Activated T-helper 17 cell treated with anti-CD3 and anti-CD28 coated beads, Interleukin-2, amount 50 U/mL, for 72 hours (primary cell): ENCODE measurements around the gene DLG2. TPM values are rescaled to one million over a fixed set of nuclear protein-coding genes. Genes with fewer than 3 reads are reported as not detected.
"Not testable (repeated sequence)": the region's sequence is repeated elsewhere in the genome, so short reads cannot be mapped to it uniquely, and the experiment has no call there.

ENCODE experiments used
- ATAC-seq: fragments of 150-1000 bp; cut with Tn5 transposase; replicated peaks from 2 replicates; pipeline ENCODE4 v1.10.0; 2021; ENCODE audit warnings: mild to moderate bottlenecking, moderate library complexity
- H3K27ac Mint-ChIP-seq: one replicate; pipeline ENCODE4 v1.8.0; 2022; ENCODE audit warnings: mixed read lengths
- H3K27me3 Mint-ChIP-seq: one replicate; pipeline ENCODE4 v1.8.0; 2022; ENCODE audit warnings: mixed read lengths
- H3K36me3 Mint-ChIP-seq: one replicate; pipeline ENCODE4 v1.8.0; 2022; ENCODE audit warnings: low read depth, mild to moderate bottlenecking, mixed read lengths
- H3K4me1 Mint-ChIP-seq: one replicate; pipeline ENCODE4 v1.8.0; 2022; ENCODE audit warnings: mixed read lengths
- H3K4me3 Mint-ChIP-seq: one replicate; pipeline ENCODE4 v1.8.0; 2022; ENCODE audit warnings: mild to moderate bottlenecking, mixed read lengths
- H3K9me3 Mint-ChIP-seq: one replicate; pipeline ENCODE4 v1.8.0; 2022; ENCODE audit warnings: mixed read lengths
- total RNA-seq, 2 donors: library from RNA; stranded (reverse); gene quantifications; one replicate each; pipeline ENCODE4 v1.2.3, GENCODE V29; 2022

The DLG2 gene
- total RNA-seq, 2 donors from 2014 or later: 1.5 to 1.9 TPM

DNA sequence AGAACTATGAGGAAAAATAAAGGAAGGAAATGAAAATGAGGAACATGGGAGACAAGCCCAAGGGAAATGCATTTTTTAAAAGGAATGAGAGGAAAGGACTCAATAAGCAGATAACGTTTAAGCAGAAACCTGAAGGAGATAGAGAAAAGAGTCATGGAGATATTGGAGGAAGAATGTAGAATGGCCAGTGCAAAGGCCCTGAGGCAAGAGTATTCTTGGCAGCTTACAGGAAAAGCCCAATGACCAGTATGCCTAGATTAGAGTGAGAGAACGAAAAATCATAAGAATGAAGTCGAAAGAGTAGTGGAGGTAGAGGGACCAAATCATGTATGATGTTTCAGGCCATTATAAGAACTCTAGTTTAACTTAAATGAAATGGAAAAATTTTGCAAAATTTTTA is 220.3 kb downstream of the DLG2 start:
- no peak for ATAC-seq
- Mint-ChIP-seq H3K36me3 (no peaks in the 10 kb centered on the region), H3K4me3 (no peak overlapping the region), H3K27me3 (no peaks in the 10 kb centered on the region), H3K27ac (no peak overlapping the region), H3K9me3 (peaks cover 31% of the 10 kb centered on the region), H3K4me1 (no peaks in the 10 kb centered on the region)

DNA sequence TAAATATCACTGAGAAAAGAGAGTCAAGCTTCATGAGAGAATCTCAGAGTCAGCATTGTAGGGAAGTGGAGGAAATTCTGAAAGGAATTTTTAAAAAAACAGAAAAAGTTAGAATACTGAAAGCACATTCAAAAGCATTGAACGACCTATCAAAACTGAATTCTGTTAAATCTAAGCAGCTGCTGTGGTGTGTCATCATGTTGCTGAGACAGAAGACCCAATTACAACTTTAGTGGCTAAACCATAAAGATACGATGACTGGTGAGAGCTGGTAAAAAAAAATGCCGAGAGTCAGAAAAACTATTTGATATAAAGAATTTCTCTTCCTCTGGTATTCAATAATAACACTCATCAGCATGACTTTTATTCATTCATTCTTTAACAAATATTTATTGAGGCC is 220.8 kb downstream of the DLG2 start:
- no peak for ATAC-seq
- no peak overlapping the region for H3K4me3 Mint-ChIP-seq
- peaks cover 27% of the 10 kb centered on the region for H3K9me3 Mint-ChIP-seq
- no peaks in the 10 kb centered on the region for H3K4me1 Mint-ChIP-seq
- H3K27ac Mint-ChIP-seq: no peak overlapping the region
- H3K36me3 Mint-ChIP-seq: no peaks in the 10 kb centered on the region
- H3K27me3 Mint-ChIP-seq: no peaks in the 10 kb centered on the region

DNA sequence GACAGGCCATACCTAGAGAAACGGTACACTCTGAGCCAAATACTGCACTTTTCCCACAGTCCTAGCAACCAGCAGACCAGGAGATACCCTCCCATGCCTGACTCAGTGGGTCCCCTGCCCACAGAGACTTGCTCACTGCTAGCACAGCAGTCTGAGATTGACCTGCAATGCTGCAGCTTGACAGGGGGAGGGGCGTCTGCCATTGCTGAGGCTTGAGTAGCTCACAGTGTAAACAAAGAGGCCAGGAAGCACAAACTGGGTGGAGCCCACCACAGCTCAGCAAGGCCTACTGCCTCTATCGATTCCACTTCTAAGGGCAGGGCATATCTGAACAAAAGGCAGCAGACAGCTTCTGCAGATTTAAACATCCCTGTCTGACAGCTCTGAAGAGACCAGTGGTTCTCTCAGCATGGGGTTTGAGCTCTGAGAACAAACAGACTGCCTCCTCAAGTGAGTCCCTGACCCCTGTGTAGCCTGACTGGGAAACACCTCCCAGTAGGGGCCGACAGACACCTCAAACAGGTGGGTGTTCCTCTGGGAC is 231.6 kb downstream of the DLG2 start:
- H3K36me3 Mint-ChIP-seq, H3K4me1 Mint-ChIP-seq, H3K4me3 Mint-ChIP-seq, H3K27ac Mint-ChIP-seq, ATAC-seq, H3K27me3 Mint-ChIP-seq: not testable (repeated sequence)
- H3K9me3 Mint-ChIP-seq: peaks cover 40% of the 10 kb centered on the region

DNA sequence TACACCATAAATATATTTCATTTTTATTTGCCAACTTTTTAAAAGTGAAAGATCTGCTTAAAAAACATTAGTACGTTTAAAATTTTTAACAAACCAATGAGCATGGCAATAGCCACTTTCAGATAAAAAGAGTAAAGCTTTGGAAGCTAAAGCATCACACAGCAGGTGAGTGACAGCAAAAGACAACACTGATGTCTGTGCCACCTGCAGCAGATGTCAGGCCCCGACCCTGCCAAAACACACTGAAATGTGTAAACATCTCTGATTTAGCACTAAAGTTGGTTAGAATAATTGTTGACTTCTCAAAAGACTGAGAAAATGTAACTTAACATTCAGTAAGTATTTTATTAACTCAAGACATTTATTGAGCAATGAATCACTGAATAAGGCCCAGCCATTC is 232.9 kb downstream of the DLG2 start:
- Mint-ChIP-seq H3K27ac (no peak overlapping the region), H3K27me3 (no peaks in the 10 kb centered on the region), H3K9me3 (peaks cover 42% of the 10 kb centered on the region), H3K4me3 (no peak overlapping the region), H3K4me1 (no peaks in the 10 kb centered on the region), H3K36me3 (no peaks in the 10 kb centered on the region)
- ATAC-seq: no peak

DNA sequence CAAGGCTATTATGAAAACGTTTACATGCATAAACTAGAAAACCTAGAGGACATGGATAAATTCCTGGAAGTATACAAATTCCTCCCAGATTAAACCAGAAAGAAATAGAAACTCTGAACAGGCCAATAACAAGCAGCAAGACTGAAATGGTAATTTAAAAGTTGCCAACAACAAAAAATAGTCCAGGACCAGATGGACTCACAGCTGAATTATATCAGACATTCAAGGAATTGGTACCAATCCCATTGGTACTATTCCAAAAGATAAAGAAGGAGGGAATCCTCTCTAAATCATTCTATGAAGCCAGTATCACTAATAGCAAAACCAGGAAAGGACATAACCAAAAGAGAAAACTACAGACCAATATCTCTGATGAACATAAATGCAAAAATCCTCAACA is 236.0 kb downstream of the DLG2 start:
- Mint-ChIP-seq H3K36me3 (no peaks in the 10 kb centered on the region), H3K4me1 (no peaks in the 10 kb centered on the region), H3K27me3 (no peaks in the 10 kb centered on the region), H3K27ac (no peak overlapping the region), H3K4me3 (no peak overlapping the region), H3K9me3 (peaks cover 24% of the 10 kb centered on the region)
- no peak for ATAC-seq

DNA sequence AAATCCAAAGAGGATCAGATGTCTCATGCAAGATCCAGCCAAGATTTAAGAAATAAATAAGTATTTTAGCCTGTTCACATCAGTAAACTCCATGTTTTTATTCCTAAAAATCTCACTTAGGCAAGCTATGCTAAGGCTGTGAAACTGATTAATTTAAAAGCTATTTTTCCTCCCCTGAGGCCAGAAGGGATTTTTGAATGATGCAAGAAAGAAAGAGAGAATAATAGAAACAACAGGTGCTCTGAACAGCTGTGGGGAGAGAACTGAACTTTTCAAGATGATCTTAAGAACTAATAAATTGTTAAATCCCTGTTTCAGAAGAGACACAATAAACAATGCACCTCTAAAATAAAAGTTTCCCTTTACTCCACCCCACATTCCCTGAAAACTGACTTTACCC is 241.6 kb downstream of the DLG2 start:
- H3K27ac Mint-ChIP-seq: no peak overlapping the region
- no peaks in the 10 kb centered on the region for H3K36me3 Mint-ChIP-seq
- H3K4me3 Mint-ChIP-seq: no peak overlapping the region
- peaks cover 18% of the 10 kb centered on the region for H3K9me3 Mint-ChIP-seq
- H3K4me1 Mint-ChIP-seq: no peaks in the 10 kb centered on the region
- H3K27me3 Mint-ChIP-seq: no peaks in the 10 kb centered on the region
- ATAC-seq: no peak

DNA sequence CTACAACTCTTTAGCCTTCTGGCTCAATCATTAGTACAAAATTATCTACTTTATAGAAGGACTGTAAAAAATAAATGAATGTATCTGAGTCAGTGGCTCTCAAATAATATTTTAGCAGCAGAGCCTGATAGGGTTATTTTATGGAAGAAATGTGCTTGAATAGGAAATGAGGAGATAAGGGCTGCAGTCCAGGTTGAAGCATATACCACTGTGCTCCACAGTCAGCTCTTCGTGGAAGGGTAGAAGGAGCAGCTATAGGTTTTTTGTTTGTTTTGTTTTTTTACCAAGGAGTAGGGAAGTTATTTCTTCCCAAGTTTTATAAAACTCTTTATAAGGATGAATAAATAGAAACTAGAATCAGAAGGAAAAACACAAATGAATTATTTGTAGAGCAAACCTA is 242.0 kb downstream of the DLG2 start:
- H3K27ac Mint-ChIP-seq: no peak overlapping the region
- H3K4me3 Mint-ChIP-seq: no peak overlapping the region
- ATAC-seq: no peak
- no peaks in the 10 kb centered on the region for H3K36me3 Mint-ChIP-seq
- H3K27me3 Mint-ChIP-seq: no peaks in the 10 kb centered on the region
- peaks cover 19% of the 10 kb centered on the region for H3K9me3 Mint-ChIP-seq
- H3K4me1 Mint-ChIP-seq: no peaks in the 10 kb centered on the region

DNA sequence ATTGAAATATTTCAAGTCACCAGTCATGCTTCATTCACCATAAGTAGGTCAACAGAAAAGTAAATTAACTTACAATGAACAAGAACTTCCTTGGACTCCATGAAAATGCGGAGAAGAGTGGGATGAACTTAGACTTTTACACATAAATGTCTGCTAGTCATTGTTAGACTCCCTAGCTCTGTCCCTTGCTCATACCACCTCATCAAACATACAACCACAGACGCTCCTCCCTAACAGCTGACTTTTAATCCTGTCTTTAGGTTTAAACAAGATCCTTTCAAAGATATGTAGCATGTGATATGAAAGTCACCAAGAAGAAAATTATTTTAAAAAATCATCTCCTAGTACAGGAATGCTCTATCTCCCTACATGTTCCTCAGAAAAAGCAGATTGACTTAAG is 248.1 kb downstream of the DLG2 start:
- no peak overlapping the region for H3K27ac Mint-ChIP-seq
- peaks cover 15% of the 10 kb centered on the region for H3K9me3 Mint-ChIP-seq
- no peak for ATAC-seq
- H3K36me3 Mint-ChIP-seq: no peaks in the 10 kb centered on the region
- H3K27me3 Mint-ChIP-seq: no peaks in the 10 kb centered on the region
- H3K4me3 Mint-ChIP-seq: no peak overlapping the region
- no peaks in the 10 kb centered on the region for H3K4me1 Mint-ChIP-seq

DNA sequence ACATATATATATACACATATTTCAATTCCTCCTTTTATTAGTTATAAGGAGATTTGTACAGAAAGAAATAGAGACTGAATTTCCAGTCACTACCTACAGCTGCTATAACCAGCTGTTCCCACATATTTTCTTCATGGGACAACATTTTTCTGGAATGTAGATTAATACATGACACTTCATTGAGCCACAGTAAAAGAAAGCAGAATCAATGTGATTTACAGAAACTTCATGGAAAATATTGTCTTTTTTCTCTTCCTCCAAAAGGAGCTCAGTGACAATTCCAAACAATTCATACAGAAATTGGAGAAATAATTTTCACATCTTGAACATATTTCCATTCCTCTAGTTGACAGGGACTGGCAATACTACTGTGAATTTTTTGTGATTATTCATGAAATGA is 249.2 kb downstream of the DLG2 start:
- Mint-ChIP-seq H3K27me3 (no peaks in the 10 kb centered on the region), H3K36me3 (no peaks in the 10 kb centered on the region), H3K9me3 (peaks cover 16% of the 10 kb centered on the region), H3K27ac (no peak overlapping the region), H3K4me3 (no peak overlapping the region), H3K4me1 (no peaks in the 10 kb centered on the region)
- ATAC-seq: no peak

DNA sequence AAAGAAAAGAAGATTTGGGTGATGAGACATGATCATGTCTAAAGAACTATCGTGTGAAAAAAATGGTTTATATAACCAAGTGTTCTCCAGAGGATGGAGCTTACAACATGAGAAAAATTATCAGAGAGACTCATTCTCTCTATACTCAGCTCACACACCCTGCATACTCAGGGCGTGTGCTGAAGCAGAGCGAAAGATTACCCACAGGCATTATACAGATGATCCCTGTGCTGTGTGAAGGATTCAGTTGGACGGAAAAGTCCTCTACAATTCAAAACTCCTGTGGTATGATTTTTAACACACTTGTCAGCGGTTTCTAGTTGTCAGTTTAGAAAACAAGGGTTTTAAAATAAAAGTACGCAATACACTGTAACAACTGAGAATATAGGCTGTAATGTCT is 267.3 kb downstream of the DLG2 start:
- Mint-ChIP-seq H3K4me1 (no peaks in the 10 kb centered on the region), H3K27me3 (no peaks in the 10 kb centered on the region), H3K36me3 (no peaks in the 10 kb centered on the region), H3K27ac (no peak overlapping the region), H3K4me3 (no peak overlapping the region), H3K9me3 (peaks cover 27% of the 10 kb centered on the region)
- ATAC-seq: no peak

DNA sequence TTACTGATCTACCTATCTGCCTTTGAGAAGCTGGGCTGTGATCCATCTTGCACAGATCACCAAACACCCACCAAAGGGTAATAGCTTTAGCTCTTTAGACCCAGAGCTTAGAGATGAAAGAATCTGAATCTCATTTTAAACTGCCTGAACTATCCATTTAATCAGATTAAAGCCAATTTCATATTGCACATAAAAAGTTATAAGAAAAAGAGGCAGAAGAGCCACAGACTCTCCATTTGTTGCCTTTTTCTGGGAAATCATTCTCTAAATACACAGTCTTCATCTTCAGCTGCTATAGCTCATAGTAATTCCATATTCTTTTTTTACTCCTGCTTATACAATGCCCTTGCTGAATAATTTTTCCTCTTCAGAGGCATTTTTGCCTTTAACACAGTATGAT is 271.2 kb downstream of the DLG2 start:
- Mint-ChIP-seq H3K9me3 (peaks cover 34% of the 10 kb centered on the region), H3K4me1 (no peaks in the 10 kb centered on the region), H3K27ac (no peak overlapping the region), H3K36me3 (no peaks in the 10 kb centered on the region), H3K27me3 (no peaks in the 10 kb centered on the region), H3K4me3 (no peak overlapping the region)
- ATAC-seq: no peak

DNA sequence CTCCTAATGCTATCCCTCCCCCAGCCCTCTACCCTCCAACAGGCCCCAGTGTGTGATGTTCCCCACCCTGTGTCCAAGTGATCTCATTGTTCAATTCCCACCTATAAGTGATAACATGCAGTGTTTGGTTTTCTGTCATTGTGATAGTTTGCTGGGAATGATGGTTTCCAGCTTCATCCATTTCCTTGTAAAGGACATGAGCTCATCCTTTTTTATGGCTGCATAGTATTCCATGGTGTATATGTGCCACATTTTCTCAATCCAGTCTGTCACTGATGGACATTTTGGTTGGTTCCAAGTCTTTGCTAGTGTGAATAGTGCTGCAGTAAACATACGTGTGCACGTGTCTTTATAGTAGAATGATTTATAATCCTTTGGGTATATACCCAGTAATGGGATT is 277.6 kb downstream of the DLG2 start:
- not testable (repeated sequence) for H3K27ac Mint-ChIP-seq, ATAC-seq, H3K4me1 Mint-ChIP-seq, H3K4me3 Mint-ChIP-seq, H3K27me3 Mint-ChIP-seq, H3K36me3 Mint-ChIP-seq
- peaks cover 23% of the 10 kb centered on the region for H3K9me3 Mint-ChIP-seq

DNA sequence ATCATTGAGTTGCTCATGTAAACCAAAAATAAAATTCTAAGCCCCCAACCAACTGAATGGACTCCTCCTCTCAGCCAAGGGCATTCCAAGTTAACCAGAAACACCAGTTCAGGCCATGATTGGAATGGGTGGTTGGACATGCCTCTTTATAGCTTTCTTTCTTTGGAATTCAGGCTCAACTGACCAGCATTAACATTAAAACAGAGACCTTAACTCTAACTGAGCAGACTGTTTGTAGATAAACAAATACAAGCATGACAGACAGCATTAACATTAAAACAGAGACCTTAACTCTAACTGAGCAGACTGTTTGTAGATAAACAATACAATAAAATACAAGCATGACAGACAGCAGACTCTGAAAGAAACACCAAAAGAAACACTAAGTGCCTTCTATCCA is 278.2 kb downstream of the DLG2 start:
- ATAC-seq: no peak
- H3K27me3 Mint-ChIP-seq: no peaks in the 10 kb centered on the region
- no peak overlapping the region for H3K27ac Mint-ChIP-seq
- no peaks in the 10 kb centered on the region for H3K36me3 Mint-ChIP-seq
- H3K4me3 Mint-ChIP-seq: no peak overlapping the region
- H3K4me1 Mint-ChIP-seq: no peaks in the 10 kb centered on the region
- peaks cover 21% of the 10 kb centered on the region for H3K9me3 Mint-ChIP-seq

DNA sequence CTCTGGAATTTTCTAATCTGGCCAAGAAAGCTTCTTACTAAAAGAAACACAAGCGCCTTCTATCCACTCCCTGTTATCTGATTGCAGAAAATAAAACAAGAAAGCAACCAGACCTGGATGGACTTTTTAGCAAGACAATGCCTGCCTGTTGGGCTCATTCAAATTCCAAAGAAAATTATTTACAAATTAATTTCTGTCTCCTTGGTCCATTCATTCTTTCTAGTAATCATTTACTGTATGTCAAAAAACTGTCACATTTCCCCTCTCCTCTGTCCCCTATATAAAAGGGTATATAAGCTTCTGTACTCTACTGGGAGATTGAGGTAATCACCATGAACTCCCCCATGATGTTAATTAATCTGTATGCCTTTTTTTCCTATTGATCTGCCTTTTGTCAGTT is 279.9 kb downstream of the DLG2 start:
- H3K4me1 Mint-ChIP-seq: no peaks in the 10 kb centered on the region
- H3K27me3 Mint-ChIP-seq: no peaks in the 10 kb centered on the region
- H3K4me3 Mint-ChIP-seq: no peak overlapping the region
- no peak for ATAC-seq
- H3K36me3 Mint-ChIP-seq: no peaks in the 10 kb centered on the region
- H3K27ac Mint-ChIP-seq: no peak overlapping the region
- peaks cover 23% of the 10 kb centered on the region for H3K9me3 Mint-ChIP-seq

DNA sequence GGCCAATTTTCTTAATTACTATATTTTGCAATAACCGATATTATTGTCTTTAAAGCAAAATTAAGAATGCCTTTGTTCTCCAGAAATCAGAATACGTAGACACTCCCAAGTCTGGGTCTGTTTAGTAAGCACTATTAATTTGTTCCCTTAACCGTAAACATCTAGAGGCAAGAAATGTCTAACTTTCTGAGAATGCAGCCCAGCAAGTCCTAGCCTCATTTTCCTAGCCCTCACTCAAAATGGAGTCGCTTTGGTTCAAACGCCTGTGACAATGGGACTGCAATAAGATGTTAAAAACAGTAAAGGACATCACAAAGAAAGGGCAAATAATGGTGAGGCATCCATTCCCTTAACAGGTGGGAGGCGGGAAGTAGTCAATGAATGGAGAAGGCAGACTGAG is 280.7 kb downstream of the DLG2 start:
- H3K4me3 Mint-ChIP-seq: no peak overlapping the region
- no peak overlapping the region for H3K27ac Mint-ChIP-seq
- ATAC-seq: no peak
- no peaks in the 10 kb centered on the region for H3K4me1 Mint-ChIP-seq
- peaks cover 21% of the 10 kb centered on the region for H3K9me3 Mint-ChIP-seq
- H3K27me3 Mint-ChIP-seq: no peaks in the 10 kb centered on the region
- no peaks in the 10 kb centered on the region for H3K36me3 Mint-ChIP-seq

DNA sequence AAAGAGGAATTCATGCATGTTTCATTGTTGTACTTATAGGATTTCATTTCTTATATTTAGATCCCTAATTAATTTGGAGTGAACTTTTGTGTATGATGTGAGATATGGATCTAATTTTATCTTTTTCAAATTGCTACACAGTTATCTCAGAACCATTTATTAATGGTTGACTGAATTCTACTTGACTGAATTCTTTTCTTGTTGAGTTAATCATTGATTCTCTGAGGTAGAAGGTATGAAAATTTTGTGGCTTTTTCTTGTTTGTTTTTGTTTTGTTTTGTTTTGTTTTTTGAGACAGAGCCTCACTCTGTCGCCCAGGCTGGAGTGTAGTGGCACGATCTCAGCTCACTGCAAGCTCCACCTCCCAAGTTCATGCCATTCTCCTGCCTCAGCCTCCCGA is 286.3 kb downstream of the DLG2 start:
- not testable (repeated sequence) for H3K4me1 Mint-ChIP-seq, H3K4me3 Mint-ChIP-seq, H3K36me3 Mint-ChIP-seq, H3K27me3 Mint-ChIP-seq, ATAC-seq, H3K27ac Mint-ChIP-seq
- H3K9me3 Mint-ChIP-seq: peaks cover 14% of the 10 kb centered on the region
